Stimulated activated CD4-positive, alpha-beta T cell treated with anti-CD3 and anti-CD28 coated beads, Interleukin-12 subunit alpha, Interleukin-12 subunit beta, amount 100 ng/mL, for 4 hours (primary cell): Measurements from ENCODE around the gene CYP46A1.

Experiments used
- DNase-seq: peaks from one replicate; pipeline ENCODE4 v3.0.0-alpha.2; 2020

CYP46A1 gene

DNA sequence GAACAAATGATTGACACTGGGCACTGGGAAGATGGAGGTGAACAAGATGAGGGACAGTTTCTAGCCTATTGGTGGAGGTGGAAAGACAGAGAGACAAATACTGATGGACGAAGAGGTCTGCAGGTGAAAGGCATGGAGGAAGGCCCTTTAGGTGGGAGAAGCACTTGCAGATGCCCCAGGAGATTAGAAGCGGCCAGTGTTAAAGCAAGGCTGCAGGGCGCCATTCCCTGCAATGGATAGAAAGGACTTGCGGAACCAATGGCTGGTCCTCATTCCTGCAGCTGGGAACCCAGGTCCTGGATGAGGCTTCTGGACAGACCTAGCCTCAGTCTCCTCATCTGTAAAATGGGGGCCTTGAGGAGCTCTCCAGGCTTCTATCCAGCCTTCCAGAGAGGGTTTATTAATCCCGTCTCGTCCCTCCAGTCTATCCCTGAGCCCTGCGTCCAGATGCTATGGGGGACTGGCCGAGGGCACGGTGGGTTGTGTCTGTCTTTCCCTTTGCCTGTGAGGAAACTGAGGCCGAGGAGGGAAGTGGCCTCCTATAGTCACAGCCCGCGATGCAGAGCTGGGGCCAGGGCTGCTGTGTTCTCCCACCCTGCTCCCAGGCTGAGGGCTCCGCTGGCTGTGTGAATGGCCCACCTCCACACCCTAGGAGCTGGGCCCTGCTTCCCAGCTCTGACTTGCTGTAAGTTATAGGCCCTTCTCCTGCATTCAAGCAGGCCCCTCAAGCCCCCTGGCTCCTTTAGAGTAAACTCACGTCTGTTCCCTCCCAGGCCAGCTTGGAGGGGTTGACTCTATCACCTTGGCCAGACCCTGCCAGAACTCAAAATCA lies 33.0 kb downstream of the CYP46A1 start:
- no peak for DNase-seq

DNA sequence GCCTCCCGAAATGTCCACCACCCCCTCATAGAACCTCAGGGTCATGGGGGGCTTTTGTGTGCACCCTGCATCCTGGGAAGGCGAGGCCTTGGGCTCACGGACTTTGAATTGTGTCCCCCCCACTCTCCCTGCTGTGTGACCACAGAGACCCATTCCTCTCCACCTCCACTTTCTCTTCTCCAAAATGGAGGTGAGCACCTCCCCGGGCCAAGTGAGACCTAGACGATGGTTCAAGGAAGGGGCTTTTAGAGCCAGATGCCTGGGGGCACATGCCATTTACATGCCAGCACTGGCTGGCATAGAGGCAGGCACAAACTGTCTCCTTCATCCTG lies 33.5 kb downstream of the CYP46A1 start:
- DNase-seq = no peak

DNA sequence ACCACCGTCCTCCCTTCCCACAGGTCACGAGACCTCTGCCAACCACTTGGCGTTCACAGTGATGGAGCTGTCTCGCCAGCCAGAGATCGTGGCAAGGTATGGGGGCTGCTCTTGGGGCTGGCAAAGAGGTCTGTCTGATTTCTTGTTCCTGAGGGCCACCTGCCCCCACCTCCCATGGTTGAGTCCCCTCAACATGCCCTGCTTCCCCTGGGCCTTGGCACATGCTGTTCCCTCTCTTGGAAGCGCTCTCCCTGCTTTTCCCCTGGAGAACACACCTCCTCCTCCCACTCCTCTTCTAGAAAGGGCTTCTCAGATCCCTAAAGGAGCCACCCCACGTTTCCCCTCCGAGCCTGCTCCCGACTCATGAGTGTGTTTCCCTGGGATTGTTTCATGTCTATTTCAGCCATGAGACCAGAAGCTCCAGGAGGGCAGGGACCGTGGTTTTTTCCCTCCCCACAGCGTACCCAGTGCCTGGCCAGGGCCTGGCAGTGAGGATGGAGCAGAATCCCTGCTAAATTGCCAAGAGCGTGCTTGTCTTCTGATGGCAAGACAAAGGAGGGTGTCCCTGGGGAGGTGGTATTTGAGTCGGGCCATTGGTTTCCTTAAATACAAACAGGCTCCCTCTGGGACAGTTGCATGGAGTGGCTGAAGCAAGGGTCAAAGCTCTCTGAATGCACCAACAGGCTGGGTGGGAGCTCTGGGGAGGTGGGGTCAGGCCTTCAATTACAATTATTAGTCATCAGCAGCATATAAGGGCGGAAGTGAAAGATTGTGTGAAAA lies 34.1 kb downstream of the CYP46A1 start:
- no peak for DNase-seq

DNA sequence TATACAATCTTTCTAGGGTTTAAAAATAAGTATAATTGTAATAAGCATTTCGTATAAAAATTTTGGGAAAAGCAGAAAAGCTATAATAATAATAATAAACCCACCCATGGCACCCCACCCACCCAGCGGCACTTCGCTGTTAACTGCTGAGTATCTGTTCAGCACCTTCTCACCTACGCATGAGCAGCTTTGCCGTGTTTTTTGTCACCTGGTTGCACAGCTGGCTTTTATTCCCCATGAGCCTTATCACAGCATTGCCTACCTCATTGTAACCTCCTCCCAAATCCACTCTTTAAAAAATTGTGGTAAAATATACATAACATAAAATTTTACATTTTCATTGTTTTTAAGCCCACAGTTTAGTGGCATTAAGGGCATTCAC lies 34.7 kb downstream of the CYP46A1 start:
- DNase-seq = no peak

DNA sequence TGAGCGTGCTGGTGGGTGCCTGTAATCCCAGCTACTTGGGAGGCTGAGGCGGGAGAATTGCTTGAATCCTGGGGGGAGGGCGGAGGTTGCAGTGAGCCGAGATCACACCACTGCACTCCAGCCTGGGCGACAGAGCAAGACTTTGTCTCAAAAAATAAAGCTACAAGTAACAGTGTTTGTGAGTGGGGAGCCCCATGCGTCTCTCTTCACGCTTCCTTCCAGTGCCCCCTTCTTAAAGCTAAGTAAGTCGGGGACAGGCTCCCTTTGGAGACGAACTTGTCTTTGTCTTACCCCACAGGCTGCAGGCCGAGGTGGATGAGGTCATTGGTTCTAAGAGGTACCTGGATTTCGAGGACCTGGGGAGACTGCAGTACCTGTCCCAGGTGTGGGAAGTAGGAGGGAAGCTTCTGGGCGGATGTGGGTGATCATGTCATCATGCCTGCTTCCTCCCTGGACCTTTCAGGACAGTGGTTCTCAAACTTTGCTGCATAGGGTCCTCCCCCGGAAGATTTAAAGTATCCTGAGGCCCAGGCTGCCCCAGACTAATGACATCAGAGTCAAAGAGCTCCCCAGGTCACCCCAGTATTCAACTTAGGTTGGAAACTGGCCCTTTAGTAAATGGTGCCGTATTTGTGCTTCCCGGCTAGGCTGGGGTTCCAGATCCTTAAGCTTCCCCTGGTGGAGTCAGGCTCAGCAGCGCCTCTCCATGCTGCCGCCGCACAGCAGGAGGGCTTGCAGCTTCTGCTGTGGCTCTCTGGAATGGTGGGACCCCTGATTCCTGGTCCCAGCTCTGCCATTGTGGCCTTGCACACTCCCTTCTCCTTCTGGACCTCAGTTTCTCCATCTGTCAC lies 37.1 kb downstream of the CYP46A1 start:
- no peak for DNase-seq

DNA sequence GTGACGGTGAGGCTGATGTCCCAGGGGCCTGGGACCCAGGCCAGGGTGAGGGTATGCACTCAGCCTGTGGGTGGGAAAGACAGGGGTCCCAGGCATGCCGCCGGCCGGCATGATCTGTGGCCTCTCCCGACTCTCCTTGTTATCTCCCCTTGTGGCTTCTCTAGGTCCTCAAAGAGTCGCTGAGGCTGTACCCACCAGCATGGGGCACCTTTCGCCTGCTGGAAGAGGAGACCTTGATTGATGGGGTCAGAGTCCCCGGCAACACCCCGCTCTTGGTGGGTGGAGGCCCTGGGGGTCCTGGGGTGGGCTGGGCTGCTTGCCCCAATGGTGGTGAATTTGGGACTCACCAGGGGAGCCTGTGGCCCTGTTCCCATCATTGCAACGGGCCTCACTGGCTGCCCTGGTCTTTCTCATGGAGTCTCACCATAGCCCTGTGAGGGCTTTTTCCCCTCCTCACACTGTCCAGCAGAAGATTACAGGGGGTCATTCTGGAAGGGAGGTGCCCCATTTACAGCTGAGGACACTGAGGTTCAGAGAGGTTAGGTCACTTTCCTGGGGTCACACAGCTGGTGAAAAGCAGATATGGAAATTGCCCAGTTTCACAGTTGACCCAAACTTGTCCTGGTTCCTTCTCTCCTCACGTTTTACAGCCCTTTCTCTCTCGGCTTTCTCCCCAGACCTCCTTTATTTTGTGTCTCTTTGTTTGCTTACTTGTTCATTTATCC lies 37.9 kb downstream of the CYP46A1 start:
- DNase-seq = no peak

DNA sequence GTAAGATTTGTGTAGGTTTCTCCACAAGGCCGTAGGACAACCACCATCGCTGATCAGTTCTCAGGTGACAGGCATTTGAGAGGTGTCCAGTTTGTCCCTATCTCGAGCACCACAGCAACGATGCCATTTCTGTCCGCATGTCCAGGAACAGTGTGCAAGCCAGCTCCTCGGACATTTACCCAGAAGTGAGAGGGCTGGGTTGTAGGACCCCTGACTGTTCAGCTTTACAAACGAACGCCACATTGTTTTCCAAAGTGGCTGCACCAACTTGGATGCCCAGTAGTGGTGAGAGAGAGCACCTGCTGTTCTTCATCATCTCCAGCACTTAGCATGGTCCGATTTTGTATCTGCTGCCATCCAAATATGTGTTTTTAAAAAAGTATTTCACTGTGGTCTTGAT lies 38.6 kb downstream of the CYP46A1 start:
- DNase-seq = no peak

DNA sequence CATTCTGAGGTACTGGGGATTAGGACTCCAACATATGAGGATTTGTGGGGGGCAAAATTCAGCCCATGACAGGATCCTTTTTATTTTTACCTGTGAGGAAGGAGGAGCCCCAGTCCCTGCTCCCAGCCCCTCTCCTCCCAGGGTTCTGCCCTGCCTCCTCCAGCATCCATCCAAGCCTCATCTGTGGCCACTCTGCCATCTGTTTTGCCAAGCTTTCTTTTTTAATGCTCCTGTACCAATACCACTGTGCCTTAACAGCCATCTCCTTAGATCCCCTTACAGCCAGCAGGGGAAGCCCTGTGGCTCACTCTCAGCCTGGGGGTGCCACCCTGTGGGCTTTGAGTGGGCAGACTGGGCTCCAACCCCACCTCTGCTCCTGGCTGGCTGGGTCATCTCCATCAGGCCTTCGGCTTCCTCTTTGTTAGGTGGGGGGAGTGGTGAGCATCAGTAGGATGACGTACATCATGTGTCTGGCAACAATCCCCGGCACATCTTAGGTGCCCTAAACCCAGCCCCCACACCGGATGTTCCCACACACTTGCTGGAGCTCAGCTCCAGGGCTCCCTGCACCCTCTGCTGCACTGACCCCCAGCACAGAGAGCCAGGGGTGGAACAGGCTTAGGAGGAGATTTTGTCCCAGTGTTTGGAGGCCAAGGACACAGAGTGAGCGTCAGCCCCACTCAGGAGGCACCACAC lies 40.2 kb downstream of the CYP46A1 start:
- DNase-seq = no peak

DNA sequence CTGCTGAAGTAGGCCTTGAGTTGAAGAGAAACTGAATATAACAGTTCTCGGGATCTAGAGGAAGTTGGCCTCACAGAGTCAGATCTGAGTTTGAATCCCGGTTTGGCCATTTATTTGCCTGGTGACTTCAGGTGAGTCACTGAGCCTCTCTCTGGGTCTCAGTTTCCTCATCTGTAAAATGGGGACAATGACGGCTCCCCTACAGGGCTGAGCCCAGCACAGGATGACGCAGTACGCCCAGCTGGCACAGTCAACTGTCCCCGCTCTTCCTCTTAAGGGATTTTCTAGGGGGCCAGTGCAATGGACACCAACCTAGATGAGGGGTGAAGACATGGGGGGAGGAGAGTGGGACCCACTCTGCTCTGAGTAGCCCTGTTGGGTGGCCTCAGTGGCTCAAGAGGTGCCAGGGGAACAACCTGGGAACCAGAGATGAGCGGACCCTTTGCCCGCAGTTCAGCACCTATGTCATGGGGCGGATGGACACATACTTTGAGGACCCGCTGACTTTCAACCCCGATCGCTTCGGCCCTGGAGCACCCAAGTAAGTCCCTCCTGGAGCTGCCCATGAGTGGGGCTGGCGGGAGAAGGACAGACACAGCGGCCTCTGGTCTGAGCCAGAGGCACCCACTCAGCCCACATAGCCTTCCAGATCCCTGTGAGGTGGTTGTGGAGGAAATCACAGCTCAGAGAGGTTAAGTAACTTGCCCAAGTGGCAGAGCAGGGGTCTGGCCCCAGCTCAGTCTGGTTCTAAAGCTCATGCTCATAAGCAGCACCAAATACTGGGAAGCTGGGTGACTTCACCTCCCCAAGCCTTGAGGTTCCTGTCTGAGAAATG lies 41.1 kb downstream of the CYP46A1 start:
- no peak for DNase-seq

DNA sequence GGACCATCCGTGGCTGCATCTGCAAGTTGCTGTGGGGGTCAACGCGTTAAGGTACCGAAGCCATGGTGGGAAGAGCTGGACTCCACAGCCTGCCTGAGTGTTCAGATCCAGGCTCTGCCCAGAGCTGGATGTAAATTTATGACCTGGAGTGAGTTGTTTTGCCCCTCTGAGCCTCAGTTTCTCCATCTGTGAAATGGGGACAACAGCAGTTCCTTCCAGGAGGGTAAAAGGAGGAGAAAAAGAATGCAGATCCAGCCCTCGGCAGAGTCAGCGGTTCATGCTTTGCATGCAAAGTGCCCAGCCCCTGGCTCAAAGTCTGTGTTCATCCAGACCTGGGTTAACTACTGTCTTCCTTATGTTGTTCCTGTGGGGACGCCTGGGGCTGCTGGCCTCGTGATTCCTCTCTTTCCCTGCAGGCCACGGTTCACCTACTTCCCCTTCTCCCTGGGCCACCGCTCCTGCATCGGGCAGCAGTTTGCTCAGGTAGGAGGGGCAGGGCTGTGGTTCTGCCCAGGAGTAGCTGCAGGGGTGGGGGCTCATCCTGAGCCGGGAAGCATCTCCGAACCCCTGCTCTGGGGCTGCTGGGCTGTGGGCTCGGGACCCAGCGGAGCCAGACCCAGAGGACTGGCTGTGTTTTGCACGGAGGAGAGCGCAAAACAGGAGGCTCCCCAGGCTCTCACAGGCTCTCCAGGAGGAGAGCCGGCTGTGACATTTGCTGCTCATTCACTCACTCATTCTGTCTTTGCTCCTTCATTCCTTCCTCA lies 41.9 kb downstream of the CYP46A1 start:
- DNase-seq = no peak

DNA sequence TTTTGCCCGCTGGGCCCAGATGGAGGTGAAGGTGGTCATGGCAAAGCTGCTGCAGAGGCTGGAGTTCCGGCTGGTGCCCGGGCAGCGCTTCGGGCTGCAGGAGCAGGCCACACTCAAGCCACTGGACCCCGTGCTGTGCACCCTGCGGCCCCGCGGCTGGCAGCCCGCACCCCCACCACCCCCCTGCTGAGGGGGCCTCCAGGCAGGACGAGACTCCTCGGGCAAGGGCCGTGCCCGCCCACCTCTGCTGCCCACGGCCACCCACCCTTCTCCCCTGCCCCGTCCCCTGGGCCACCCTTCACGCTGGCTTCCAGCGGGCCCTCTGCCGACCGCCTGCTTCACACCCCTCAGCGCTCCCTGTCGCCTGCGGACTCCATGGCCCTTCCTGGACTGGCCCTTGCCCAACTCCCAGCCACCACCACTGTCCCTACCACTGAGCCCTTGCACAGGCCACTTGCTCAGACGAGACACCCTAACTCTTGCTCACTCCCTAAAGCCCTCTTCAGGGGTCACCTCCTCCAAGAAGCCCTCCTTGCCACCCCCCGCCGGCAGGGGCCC lies 42.5 kb downstream of the CYP46A1 start:
- no peak for DNase-seq

DNA sequence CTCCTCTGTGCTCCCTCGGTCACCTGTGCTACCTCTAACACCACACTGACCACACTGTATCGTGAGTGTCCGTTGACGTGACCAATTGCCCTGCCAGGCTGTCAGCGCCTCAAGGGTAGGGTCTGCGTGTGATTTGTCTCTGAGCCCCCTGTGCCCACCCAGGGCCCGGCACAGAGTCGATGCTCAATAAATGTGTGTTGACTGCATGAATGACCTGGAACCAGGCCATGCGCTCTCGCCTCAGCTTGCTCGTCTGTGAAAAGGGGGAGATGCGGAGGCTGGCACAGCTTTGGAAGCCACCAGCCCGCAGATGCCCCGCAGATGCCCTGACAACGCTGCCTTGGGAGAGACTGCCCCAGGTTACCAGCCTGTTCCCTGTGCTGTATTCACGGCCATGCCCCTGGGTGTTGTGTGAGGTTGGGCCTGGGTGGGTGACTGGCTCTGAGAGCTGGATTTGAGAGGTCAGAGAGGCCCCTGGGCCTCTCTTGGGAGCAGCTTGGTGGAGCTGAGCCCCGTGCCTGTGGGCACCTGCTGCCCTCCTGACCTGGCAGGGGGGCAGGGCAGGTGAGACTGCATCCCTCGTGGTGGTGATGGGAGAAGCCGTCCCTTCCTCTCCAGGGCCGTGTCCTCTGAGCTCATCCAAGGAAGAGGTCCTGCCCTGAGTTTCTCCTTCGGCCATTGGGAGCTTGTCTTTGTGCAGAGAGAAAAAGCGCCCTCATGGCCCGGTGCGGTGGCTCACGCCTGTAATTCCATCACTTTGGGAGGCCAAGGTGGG lies 43.2 kb downstream of the CYP46A1 start:
- no peak for DNase-seq

DNA sequence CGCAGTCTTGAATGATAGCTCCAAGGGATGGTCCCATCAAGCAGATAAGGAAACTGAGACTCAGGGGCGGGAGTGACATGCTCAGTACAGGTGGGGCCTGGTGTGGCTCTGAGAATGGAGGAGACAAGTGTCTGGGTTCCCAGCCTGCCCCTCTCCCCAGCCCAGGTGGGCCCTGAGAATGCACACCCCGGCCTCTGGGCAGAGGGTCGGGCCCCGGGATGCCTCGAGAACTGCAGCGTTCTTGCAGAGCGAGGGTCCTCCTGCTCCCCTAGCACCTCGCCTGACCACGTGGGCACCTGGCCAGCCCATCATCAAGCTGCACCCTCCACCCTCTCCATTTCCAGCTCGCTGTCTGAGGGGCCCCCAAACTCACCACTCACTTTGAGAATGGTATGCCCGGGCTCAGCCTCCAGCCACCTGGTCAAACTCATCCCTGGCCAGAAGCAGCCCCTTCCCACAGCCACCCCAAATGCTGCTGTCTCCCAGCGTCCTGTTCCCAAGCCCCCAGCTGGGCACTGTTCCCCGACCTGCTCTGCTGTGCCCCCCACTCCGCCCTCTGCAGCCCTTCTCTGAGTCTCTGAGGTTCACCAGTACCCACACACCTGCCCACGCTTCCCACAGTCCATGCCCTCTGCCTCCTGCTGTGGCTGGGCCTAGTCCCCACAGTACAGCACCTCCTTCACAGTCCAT lies 44.3 kb downstream of the CYP46A1 start:
- no peak for DNase-seq

DNA sequence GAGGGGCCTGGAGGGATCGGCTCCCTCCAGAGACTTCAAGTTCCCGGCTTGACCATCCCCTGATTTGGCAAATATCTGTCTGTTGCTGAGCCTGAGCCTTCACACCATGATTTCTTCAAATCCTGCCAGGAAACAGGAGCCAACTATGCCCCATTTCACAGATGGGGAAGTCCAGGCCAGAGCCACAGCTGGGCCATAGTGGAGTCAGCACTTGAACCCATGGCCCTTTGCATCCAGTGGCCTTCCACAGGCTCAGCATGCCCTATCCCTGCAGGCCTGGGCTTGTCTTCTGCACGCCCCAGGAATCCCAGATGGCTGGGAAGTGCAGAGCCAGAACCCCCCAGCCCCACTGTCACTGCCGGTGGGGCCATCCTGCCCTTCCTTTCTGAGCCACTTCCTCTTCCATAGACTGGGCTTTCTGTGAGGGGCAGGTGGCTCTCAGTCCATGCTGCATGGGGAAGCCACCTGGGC lies 44.9 kb downstream of the CYP46A1 start:
- DNase-seq = no peak

DNA sequence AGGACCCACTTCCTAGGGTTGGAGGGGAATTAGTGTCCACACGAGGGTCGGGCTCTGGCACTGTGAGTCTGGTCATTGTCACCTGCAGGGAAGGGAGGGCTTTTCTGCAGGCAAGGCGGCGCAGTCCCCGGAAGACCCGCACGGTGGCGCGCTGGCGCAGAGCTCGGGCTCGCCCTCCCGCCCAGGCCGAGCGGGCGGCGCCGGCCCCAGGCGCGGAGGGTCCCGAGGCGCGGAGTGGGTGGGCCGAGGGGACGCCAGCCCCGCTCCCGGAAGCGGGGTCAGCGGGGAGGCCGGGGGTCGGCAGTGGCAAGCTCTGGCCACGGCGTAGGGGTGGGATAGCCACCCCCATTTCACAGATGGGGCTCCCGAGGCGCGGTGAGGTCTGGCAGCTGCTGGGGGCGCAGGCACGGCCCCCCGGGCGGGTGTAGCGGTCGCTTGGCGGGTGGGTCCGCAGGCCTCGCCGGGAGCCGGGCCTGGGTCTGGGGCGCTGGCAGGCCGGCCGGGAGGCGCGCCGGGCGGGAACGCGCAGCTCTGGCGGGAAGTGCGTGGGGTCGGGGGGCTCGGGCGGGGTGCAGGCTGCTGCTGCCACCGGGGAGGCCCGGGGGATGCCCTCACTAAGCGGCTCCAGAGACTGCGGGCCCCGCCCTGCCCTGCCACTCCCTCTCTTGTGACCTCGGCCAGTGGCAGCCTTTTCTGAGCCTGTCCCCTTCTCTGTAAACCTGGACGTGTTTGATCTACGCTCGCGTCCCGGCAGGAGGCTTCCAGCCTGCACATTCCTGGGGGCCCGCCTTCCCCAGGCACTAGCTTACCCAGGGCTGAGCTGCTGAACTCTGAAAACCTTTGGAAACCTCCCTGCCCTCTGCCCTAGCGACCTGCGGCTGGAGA lies 46.1 kb downstream of the CYP46A1 start:
- peak; percentile 74 for DNase-seq

DNA sequence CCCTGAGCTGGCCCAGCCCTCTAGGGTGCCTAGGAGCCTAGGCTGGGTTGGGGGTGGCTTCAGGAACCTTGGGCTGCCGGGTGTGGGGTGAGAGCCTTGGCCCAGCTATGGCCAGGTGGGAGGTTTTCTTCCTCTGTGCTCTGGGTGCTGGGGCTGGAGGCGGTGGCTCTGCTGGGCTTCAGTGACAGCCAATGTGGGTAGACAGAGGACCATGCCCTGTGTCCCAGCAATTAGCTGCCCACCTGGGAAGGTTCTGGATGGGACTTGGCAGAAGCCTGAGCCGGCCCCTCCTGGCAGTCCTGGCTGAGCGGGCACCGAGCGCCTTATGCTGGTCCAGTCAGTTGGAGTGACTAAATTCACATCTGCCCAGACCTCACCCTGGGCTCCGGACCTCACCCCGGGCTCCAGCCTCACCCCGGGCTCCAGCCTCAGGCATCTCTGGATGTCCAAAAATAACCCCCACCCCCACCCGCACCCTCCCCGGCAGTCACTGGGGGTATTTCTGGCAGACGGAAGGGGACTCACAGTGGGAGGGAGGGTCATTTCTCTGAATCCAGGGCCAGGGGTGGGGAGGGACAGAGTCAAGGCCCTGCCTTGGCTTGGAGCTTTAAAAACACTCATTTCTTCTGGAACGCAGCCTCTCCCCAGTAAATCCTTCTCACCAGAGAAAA lies 46.9 kb downstream of the CYP46A1 start:
- no peak for DNase-seq
